ENCODE measurements around the gene MRNIP.

Gene MRNIP

GRCh38 chr5:179788193-179788854 lies 70.3 kb downstream of the MRNIP start:
- no peak overlapping the region for H3K4me3 ChIP-seq (ENCODE audit: low read depth, low read length)
- in situ Hi-C loops (cut with HindIII; ENCODE audit: low sequenced_read_pairs) = no loop called here
- TF ChIP-seq CTCF (IDR thresholded peaks at IDR 0.05; ENCODE audit: low read depth, low read length) = no peak
- no peak for DNase-seq (ENCODE audit: low read depth, low spot score)

Data from astrocyte of the spinal cord (primary cell).